GM12878 (cell line): ENCODE measurements around the gene SLC25A26. TPM values are rescaled to one million over a fixed set of nuclear protein-coding genes. Genes with fewer than 3 reads are reported as not detected.
"Not testable (repeated sequence)": the region's sequence is repeated elsewhere in the genome, so short reads cannot be mapped to it uniquely, and the experiment has no call there.

Source experiments
- ATAC-seq: fragments of 200-7000 bp; cut with Tn5 transposase; 3 replicates; pipeline ENCODE4 v1.9.1; 2020; ENCODE audit warnings: mild to moderate bottlenecking, moderate library complexity
- BruUV-seq: library from RNA; stranded (reverse); fragments of 400-500 nt; replicated peaks from 2 replicates; lab custom pipeline; 2021; lab: Mats Ljungman, UMichigan
- CTCF ChIA-PET: fragments of 300-600 bp; sonication (Branson Sonifier 250); formaldehyde crosslinking; extraction: SDS; loops from one replicate; lab custom pipeline; 2021; ENCODE audit warnings: inconsistent platforms; lab: Yijun Ruan, JAX
- POLR2A ChIA-PET: fragments of 350-600 bp; formaldehyde crosslinking; extraction: SDS; loops from one replicate; lab custom pipeline; 2021; ENCODE audit warnings: inconsistent platforms; lab: Charles Lee
- RAD21 ChIA-PET: fragments of 300-600 bp; sonication (Branson Sonifier 250); formaldehyde crosslinking; loops from one replicate; lab custom pipeline; 2023; ENCODE audit warnings: antibody characterized with exemption; ENCODE audit not compliant: unreplicated experiment; lab: Charles Lee
- SMC1A ChIA-PET: fragments of 300-600 bp; sonication (Branson Sonifier 250); formaldehyde crosslinking; loops from one replicate; lab custom pipeline; 2023; ENCODE audit not compliant: unreplicated experiment, uncharacterized antibody; lab: Charles Lee
- DNase-seq: peaks from one replicate; pipeline ENCODE4 v3.0.0-alpha.2; 2011; ENCODE audit warnings: low read depth, low spot score
- FAIRE-seq: peaks from 3 replicates; lab custom pipeline; 2011; peaks lifted over from hg19 to GRCh38; lab: Jason Lieb, UNC
- H2AFZ ChIP-seq: 2 replicates; pipeline ENCODE4 v1.6.0; 2011; ENCODE audit warnings: low read depth, low read length, control low read depth; ENCODE audit not compliant: control insufficient read depth
- H3K27ac ChIP-seq: 2 replicates; pipeline ENCODE4 v1.5.1; 2011; ENCODE audit warnings: control low read depth; ENCODE audit not compliant: control insufficient read depth, insufficient read depth
- H3K27me3 ChIP-seq, 2 experiments: replicated peaks in 1 of 2; 2 replicates each; pipeline versions ENCODE4 v1.6.0 to v1.6.1; 2011; ENCODE audit warnings: low read length in 1 of 2; ENCODE audit not compliant: control insufficient read depth in 2 of 2, insufficient read depth in 2 of 2
- H3K36me3 ChIP-seq, 2 experiments: 2 replicates each; pipeline ENCODE4 v1.5.1; 2011; ENCODE audit warnings: low read length in 1 of 2; ENCODE audit not compliant: control insufficient read depth in 2 of 2, insufficient read depth in 2 of 2
- H3K4me1 ChIP-seq: 2 replicates; pipeline ENCODE4 v1.6.1; 2011; ENCODE audit warnings: mild to moderate bottlenecking, low read length, moderate library complexity, mixed read lengths; ENCODE audit not compliant: control insufficient read depth, insufficient read depth
- H3K4me2 ChIP-seq: 2 replicates; pipeline ENCODE4 v1.6.0; 2011; ENCODE audit warnings: control low read depth; ENCODE audit not compliant: control insufficient read depth, insufficient read depth
- H3K4me3 ChIP-seq: fragments of 200-600 bp; sonication (generic); 2 replicates; pipeline ENCODE4 v1.5.1; 2016
- H3K79me2 ChIP-seq: 2 replicates; pipeline ENCODE4 v1.6.0; 2011; ENCODE audit warnings: low read length; ENCODE audit not compliant: control insufficient read depth, insufficient read depth
- H3K9ac ChIP-seq: 2 replicates; pipeline ENCODE4 v1.8.0; 2011; ENCODE audit warnings: low read length, control low read depth, mixed read lengths; ENCODE audit not compliant: control insufficient read depth, insufficient read depth
- H3K9me3 ChIP-seq: replicated peaks from 3 replicates; pipeline ENCODE4 v1.5.1; 2011; ENCODE audit warnings: mild to moderate bottlenecking, low read length; ENCODE audit not compliant: control insufficient read depth, insufficient read depth
- H4K20me1 ChIP-seq: 2 replicates; pipeline ENCODE4 v1.6.0; 2011; ENCODE audit not compliant: control insufficient read depth, insufficient read depth
- BACH1 ChIP-seq: fragments of 450-650 bp; IDR thresholded peaks from 2 replicates; pipeline ENCODE4 v1.6.1; 2017; ENCODE audit warnings: mild to moderate bottlenecking, borderline replicate concordance
- NBN ChIP-seq: fragments of 450-650 bp; IDR thresholded peaks from 2 replicates; pipeline ENCODE4 v1.6.1; 2016
- NR2C1 ChIP-seq: fragments of 450-650 bp; IDR thresholded peaks from 2 replicates; pipeline ENCODE4 v1.6.1; 2017; ENCODE audit warnings: antibody characterized with exemption, mild to moderate bottlenecking, moderate library complexity
- NRF1 ChIP-seq: conservative IDR thresholded peaks from 2 replicates; pipeline ENCODE4 v1.6.1; 2011; ENCODE audit warnings: mild to moderate bottlenecking, low read depth, low read length, improper control_type of control experiment
- PKNOX1 ChIP-seq: fragments of 450-650 bp; IDR thresholded peaks from 2 replicates; pipeline ENCODE4 v1.6.1; 2016; ENCODE audit warnings: mild to moderate bottlenecking
- ZNF274 ChIP-seq: IDR thresholded peaks from one replicate; pipeline ENCODE4 v1.8.0; 2011; ENCODE audit not compliant: insufficient read length, insufficient read depth
- WGBS: methylation state at CpG from one replicate; pipeline ENCODE4 v1.1.6; 2016; ENCODE audit warnings: low lambda C conversion rate; ENCODE audit not compliant: insufficient replicate concordance, insufficient coverage; ENCODE audit errors: missing lambda C conversion rate; 5-methylcytosine and 5-hydroxymethylcytosine counted together
- in situ Hi-C: fragments of 300-500 bp; cut with MboI; formaldehyde crosslinking; loops from 9 replicates; pipeline ENCODE4 v1.14.3; 2018; ENCODE audit warnings: mixed read lengths
- intact Hi-C: fragments of 100-400 bp; cut with micrococcal nuclease; formaldehyde crosslinking; loops from one replicate; pipeline ENCODE4 v1.14.2; 2022; ENCODE audit not compliant: unreplicated experiment
- polyA plus RNA-seq, 11 experiments: library from polyadenylated mRNA; depleted of rRNA in 4 of 11; unstranded in 6 of 11; stranded (reverse) in 5 of 11; fragments of >200 nt; fragmentation: Nextera tagmentation in 4 of 11; fragmentation: Illumina TruSeq in 1 of 11; extraction: Ambion mirVana in 4 of 11; extraction: Trizol in 1 of 11; gene quantifications; 1 replicate in 1 of 11; 2 replicates in 10 of 11; pipeline versions ENCODE4 v1.2.1 to v1.2.3, GENCODE V29; 2011 to 2016; ENCODE audit warnings: inconsistent platforms in 2 of 11, missing spikeins in 2 of 11, low read depth in 1 of 11
- total RNA-seq, 4 experiments: library from RNA; depleted of rRNA in 3 of 4; stranded (reverse); fragments of >200 nt in 3 of 4; fragmentation: Illumina TruSeq in 1 of 4; extraction: Trizol in 1 of 4; gene quantifications; 2 replicates each; pipeline versions ENCODE4 v1.2.1 to v1.2.3, GENCODE V29; 2013 to 2021
- TF ChIP-seq, protein P1 (sequence below): fragments of 450-650 bp; formaldehyde crosslinking; IDR thresholded peaks from 2 replicates; pipeline ENCODE4 v1.4.0; 2022; ENCODE audit warnings: mild to moderate bottlenecking, moderate library complexity
- TF ChIP-seq, protein P2 (sequence below): fragments of 450-650 bp; IDR thresholded peaks from 2 replicates; pipeline ENCODE4 v1.6.1; 2017; ENCODE audit warnings: mild to moderate bottlenecking, low read depth, inconsistent platforms; ENCODE audit not compliant: poor library complexity, severe bottlenecking

The SLC25A26 gene
- total and polyA plus RNA-seq, 10 of the 15 experiments (the other 5 are each of a cell fraction or from before 2014, with no cell fraction given), result 14.6 to 49.7 (median 24.9) TPM

GRCh38 chr3:66419036-66419435 is 198.2 kb downstream of the SLC25A26 start (continued):
- TF ChIP-seq, protein P1, sequence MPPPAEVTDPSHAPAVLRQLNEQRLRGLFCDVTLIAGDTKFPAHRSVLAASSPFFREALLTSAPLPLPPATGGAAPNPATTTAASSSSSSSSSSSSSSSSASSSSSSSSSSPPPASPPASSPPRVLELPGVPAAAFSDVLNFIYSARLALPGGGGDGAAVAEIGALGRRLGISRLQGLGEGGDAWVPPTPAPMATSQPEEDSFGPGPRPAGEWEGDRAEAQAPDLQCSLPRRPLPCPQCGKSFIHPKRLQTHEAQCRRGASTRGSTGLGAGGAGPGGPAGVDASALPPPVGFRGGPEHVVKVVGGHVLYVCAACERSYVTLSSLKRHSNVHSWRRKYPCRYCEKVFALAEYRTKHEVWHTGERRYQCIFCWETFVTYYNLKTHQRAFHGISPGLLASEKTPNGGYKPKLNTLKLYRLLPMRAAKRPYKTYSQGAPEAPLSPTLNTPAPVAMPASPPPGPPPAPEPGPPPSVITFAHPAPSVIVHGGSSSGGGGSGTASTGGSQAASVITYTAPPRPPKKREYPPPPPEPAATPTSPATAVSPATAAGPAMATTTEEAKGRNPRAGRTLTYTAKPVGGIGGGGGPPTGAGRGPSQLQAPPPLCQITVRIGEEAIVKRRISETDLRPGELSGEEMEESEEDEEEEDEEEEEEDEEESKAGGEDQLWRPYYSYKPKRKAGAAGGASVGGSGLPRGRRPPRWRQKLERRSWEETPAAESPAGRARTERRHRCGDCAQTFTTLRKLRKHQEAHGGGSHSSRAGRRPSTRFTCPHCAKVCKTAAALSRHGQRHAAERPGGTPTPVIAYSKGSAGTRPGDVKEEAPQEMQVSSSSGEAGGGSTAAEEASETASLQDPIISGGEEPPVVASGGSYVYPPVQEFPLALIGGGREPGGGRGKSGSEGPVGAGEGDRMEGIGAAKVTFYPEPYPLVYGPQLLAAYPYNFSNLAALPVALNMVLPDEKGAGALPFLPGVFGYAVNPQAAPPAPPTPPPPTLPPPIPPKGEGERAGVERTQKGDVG (CRISPR knock-in tag), result no peak
- TF ChIP-seq NR2C1 (no peak), PKNOX1 (no peak), BACH1 (no peak), NBN (no peak), ZNF274 (no peak), NRF1 (no peak)
- TF ChIP-seq, protein P2, sequence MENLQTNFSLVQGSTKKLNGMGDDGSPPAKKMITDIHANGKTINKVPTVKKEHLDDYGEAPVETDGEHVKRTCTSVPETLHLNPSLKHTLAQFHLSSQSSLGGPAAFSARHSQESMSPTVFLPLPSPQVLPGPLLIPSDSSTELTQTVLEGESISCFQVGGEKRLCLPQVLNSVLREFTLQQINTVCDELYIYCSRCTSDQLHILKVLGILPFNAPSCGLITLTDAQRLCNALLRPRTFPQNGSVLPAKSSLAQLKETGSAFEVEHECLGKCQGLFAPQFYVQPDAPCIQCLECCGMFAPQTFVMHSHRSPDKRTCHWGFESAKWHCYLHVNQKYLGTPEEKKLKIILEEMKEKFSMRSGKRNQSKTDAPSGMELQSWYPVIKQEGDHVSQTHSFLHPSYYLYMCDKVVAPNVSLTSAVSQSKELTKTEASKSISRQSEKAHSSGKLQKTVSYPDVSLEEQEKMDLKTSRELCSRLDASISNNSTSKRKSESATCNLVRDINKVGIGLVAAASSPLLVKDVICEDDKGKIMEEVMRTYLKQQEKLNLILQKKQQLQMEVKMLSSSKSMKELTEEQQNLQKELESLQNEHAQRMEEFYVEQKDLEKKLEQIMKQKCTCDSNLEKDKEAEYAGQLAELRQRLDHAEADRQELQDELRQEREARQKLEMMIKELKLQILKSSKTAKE, result no peak

DNA sequence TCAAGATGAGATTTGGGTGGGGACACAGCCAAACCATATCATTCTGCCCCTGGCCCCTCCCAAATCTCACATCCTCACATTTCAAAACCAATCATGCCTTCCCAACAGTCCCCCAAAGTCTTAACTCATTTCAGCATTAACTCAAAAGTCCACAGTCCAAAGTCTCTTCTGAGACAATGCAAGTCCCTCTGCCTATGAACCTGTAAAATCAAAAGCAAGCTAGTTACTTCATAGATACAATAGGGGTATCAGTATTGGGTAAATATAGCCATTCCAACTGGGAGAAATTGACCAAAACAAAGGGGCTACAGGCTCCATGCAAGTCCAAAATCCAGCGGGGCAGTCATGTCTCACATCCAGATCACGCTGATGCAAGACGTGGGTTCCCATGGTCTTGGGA is 200.3 kb downstream of the SLC25A26 start:
- SMC1A ChIA-PET, H3K27ac ChIP-seq, H2AFZ ChIP-seq, RAD21 ChIA-PET, in situ Hi-C loops, H3K79me2 ChIP-seq, H3K27me3 ChIP-seq, H3K9ac ChIP-seq, POLR2A ChIA-PET, FAIRE-seq, H3K4me2 ChIP-seq, intact Hi-C loops, H3K4me3 ChIP-seq, H4K20me1 ChIP-seq, H3K36me3 ChIP-seq, H3K9me3 ChIP-seq, DNase-seq, CTCF ChIA-PET, BruUV-seq, H3K4me1 ChIP-seq, ATAC-seq: not testable (repeated sequence)
- WGBS, result 72% methylated on average over 3 of the region's 3 CpGs

GRCh38 chr3:66421893-66422292 is 201.1 kb downstream of the SLC25A26 start:
- H3K27ac ChIP-seq, in situ Hi-C loops, H3K4me2 ChIP-seq, H4K20me1 ChIP-seq, H3K9ac ChIP-seq, intact Hi-C loops, H3K4me3 ChIP-seq, H3K9me3 ChIP-seq, RAD21 ChIA-PET, ATAC-seq, BruUV-seq, DNase-seq, FAIRE-seq, H3K36me3 ChIP-seq, CTCF ChIA-PET, H3K4me1 ChIP-seq, POLR2A ChIA-PET, H3K27me3 ChIP-seq, H2AFZ ChIP-seq, SMC1A ChIA-PET, H3K79me2 ChIP-seq: not testable (repeated sequence)
- 63% methylated on average over 3 of the region's 3 CpGs for WGBS
